IMR-90 (cell line): ENCODE results near the gene NFATC1. TPM values are rescaled to one million over a fixed set of nuclear protein-coding genes. Genes with fewer than 3 reads are reported as not detected.

Experiments
- ATAC-seq: fragments of 200-7000 bp; cut with Tn5 transposase; 2 replicates; pipeline ENCODE4 v1.9.1; 2020; ENCODE audit warnings: low read depth, mild to moderate bottlenecking, moderate library complexity
- BruUV-seq: library from RNA; stranded (reverse); fragments of 400-500 nt; replicated peaks from 2 replicates; lab custom pipeline; 2021; lab: Mats Ljungman, UMichigan
- CTCF ChIA-PET: fragments of 300-600 bp; formaldehyde crosslinking; extraction: SDS; loops from one replicate; lab custom pipeline; 2021; ENCODE audit warnings: antibody characterized with exemption; lab: Yijun Ruan, JAX
- POLR2A ChIA-PET: fragments of 300-600 bp; sonication (Branson Sonifier 250); formaldehyde crosslinking; loops from one replicate; lab custom pipeline; 2022; ENCODE audit warnings: antibody characterized with exemption; ENCODE audit not compliant: unreplicated experiment; lab: Charles Lee
- DNase-seq: peaks from one replicate; pipeline ENCODE4 v3.0.0; 2013
- H2AFZ ChIP-seq: replicated peaks from 2 replicates; pipeline ENCODE3; 2013; ENCODE audit warnings: low read length, mild to moderate bottlenecking; ENCODE audit not compliant: poor library complexity
- H2AK5ac ChIP-seq: 2 replicates; pipeline ENCODE4 v1.6.1; 2013; ENCODE audit warnings: low read depth, low read length, inconsistent platforms
- H2AK9ac ChIP-seq: replicated peaks from 2 replicates; pipeline ENCODE3; 2013; ENCODE audit warnings: mild to moderate bottlenecking, low read depth, low read length, moderate library complexity; ENCODE audit not compliant: poor library complexity
- H2BK120ac ChIP-seq: 2 replicates; pipeline ENCODE4 v1.6.1; 2013; ENCODE audit warnings: low read depth, low read length, inconsistent platforms
- H2BK15ac ChIP-seq: 3 replicates; pipeline ENCODE4 v1.6.1; 2013; ENCODE audit warnings: low read depth, low read length, inconsistent platforms
- H2BK20ac ChIP-seq: 2 replicates; pipeline ENCODE4 v1.6.1; 2013; ENCODE audit warnings: low read depth, mild to moderate bottlenecking, inconsistent platforms, low read length, moderate library complexity
- H2BK5ac ChIP-seq: 2 replicates; pipeline ENCODE4 v1.6.1; 2013; ENCODE audit warnings: mild to moderate bottlenecking, low read depth, low read length, inconsistent platforms; ENCODE audit not compliant: poor library complexity, severe bottlenecking
- H3K14ac ChIP-seq: replicated peaks from 2 replicates; pipeline ENCODE4 v1.6.1; 2013; ENCODE audit warnings: low read depth, low read length, inconsistent platforms
- H3K18ac ChIP-seq: 2 replicates; pipeline ENCODE4 v1.6.1; 2013; ENCODE audit warnings: low read depth, low read length, control low read depth
- H3K23ac ChIP-seq: 2 replicates; pipeline ENCODE4 v1.6.1; 2013; ENCODE audit warnings: low read depth, low read length, inconsistent platforms
- H3K27ac ChIP-seq: 2 replicates; pipeline ENCODE4 v1.5.1; 2013; ENCODE audit warnings: mild to moderate bottlenecking, control low read depth, low read length; ENCODE audit not compliant: insufficient read depth
- H3K27me3 ChIP-seq: 2 replicates; pipeline ENCODE4 v1.6.1; 2013; ENCODE audit warnings: low read length; ENCODE audit not compliant: control insufficient read depth, insufficient read depth
- H3K36me3 ChIP-seq: 2 replicates; pipeline ENCODE4 v1.6.1; 2013; ENCODE audit warnings: low read length, mixed read lengths; ENCODE audit not compliant: control insufficient read depth, insufficient read depth
- H3K4ac ChIP-seq: 2 replicates; pipeline ENCODE4 v1.6.1; 2013; ENCODE audit warnings: low read depth, low read length, inconsistent platforms
- H3K4me1 ChIP-seq: 2 replicates; pipeline ENCODE4 v1.6.1; 2013; ENCODE audit warnings: low read length, mixed read lengths; ENCODE audit not compliant: control insufficient read depth, insufficient read depth
- H3K4me2 ChIP-seq: 2 replicates; pipeline ENCODE4 v1.6.1; 2013; ENCODE audit warnings: low read depth, mild to moderate bottlenecking, control low read depth, low read length, moderate library complexity
- H3K4me3 ChIP-seq: 2 replicates; pipeline ENCODE4 v1.5.1; 2013; ENCODE audit warnings: low read depth, mild to moderate bottlenecking, control low read depth, low read length, moderate library complexity; ENCODE audit not compliant: insufficient read depth
- H3K56ac ChIP-seq: 2 replicates; pipeline ENCODE4 v1.6.1; 2013; ENCODE audit warnings: low read length, inconsistent platforms; ENCODE audit not compliant: insufficient read depth; ENCODE audit errors: extremely low read depth
- H3K79me1 ChIP-seq, 2 experiments: 2 replicates each; pipeline ENCODE4 v1.6.1; 2013; ENCODE audit warnings: low read length in 2 of 2, inconsistent platforms in 1 of 2, low read depth in 1 of 2
- H3K9ac ChIP-seq: 2 replicates; pipeline ENCODE4 v1.6.1; 2013; ENCODE audit warnings: low read depth, low read length, control low read depth
- H3K9me1 ChIP-seq: 2 replicates; pipeline ENCODE4 v1.6.1; 2013; ENCODE audit warnings: low read length, inconsistent platforms; ENCODE audit not compliant: insufficient read depth
- H3K9me3 ChIP-seq: 2 replicates; pipeline ENCODE4 v1.6.1; 2013; ENCODE audit warnings: low read length; ENCODE audit not compliant: control insufficient read depth, insufficient read depth
- H4K20me1 ChIP-seq: 2 replicates; pipeline ENCODE4 v1.6.1; 2013; ENCODE audit warnings: low read length, inconsistent platforms; ENCODE audit not compliant: insufficient read depth
- H4K5ac ChIP-seq: 2 replicates; pipeline ENCODE4 v1.6.1; 2013; ENCODE audit warnings: mild to moderate bottlenecking, low read depth, low read length, control low read depth
- H4K8ac ChIP-seq, 2 experiments: 2 replicates each; pipeline ENCODE4 v1.6.1; 2013; ENCODE audit warnings: low read depth in 2 of 2, low read length in 2 of 2, control low read depth in 1 of 2, inconsistent platforms in 1 of 2
- H4K91ac ChIP-seq: 2 replicates; pipeline ENCODE4 v1.6.1; 2013; ENCODE audit warnings: low read depth, low read length, inconsistent platforms; ENCODE audit not compliant: insufficient read depth
- CTCF ChIP-seq: conservative IDR thresholded peaks from 2 replicates; pipeline ENCODE4 v1.5.1; 2012; ENCODE audit warnings: mild to moderate bottlenecking, low read depth, low read length, improper control_type of control experiment
- MAFK ChIP-seq: IDR thresholded peaks from 2 replicates; pipeline ENCODE4 v1.6.1; 2012; ENCODE audit warnings: low read depth, low read length, improper control_type of control experiment
- NFE2L2 ChIP-seq: fragments of 150-350 bp; IDR thresholded peaks from 2 replicates; pipeline ENCODE4 v1.6.1; 2016; ENCODE audit warnings: low read depth, mild to moderate bottlenecking, low read length
- POLR2A ChIP-seq: IDR thresholded peaks from 2 replicates; pipeline ENCODE4 v1.6.1; 2012; ENCODE audit warnings: mild to moderate bottlenecking, low read depth, low read length
- WGBS, 2 experiments: methylation state at CpG; one replicate each; pipeline versions ENCODE4 v1.1.5 to v1.1.7; 2013; ENCODE audit warnings: missing lambda C conversion rate in 2 of 2; ENCODE audit not compliant: insufficient read length in 1 of 2; ENCODE audit errors: extremely low coverage in 2 of 2; 5-methylcytosine and 5-hydroxymethylcytosine counted together
- dilution Hi-C: fragments of 300-500 bp; cut with HindIII; formaldehyde crosslinking; loops from one replicate; pipeline ENCODE4 v1.14.3; 2018; ENCODE audit warnings: low sequenced_read_pairs; ENCODE audit not compliant: unreplicated experiment
- in situ Hi-C: fragments of 300-500 bp; cut with MboI; formaldehyde crosslinking; loops from 3 replicates; pipeline ENCODE4 v1.14.3; 2019; ENCODE audit warnings: low sequenced_read_pairs, inconsistent platforms, mixed read lengths
- intact Hi-C: fragments of 100-400 bp; cut with micrococcal nuclease; formaldehyde crosslinking; loops from 2 replicates; pipeline ENCODE4 v1.10.0; 2022
- polyA plus RNA-seq, 3 experiments: library from polyadenylated mRNA; depleted of rRNA; stranded (reverse); fragments of >200 nt; gene quantifications; 2 replicates each; pipeline ENCODE4 v1.2.3, GENCODE V29; 2012; ENCODE audit warnings: low replicate concordance in 1 of 3
- total RNA-seq: library from RNA; depleted of rRNA; stranded (reverse); fragments of >200 nt; gene quantifications from 2 replicates; pipeline ENCODE4 v1.2.3, GENCODE V29; 2012

The NFATC1 gene
- total and polyA plus RNA-seq, 2 of the 4 experiments (the other 2 are of a cell fraction): 0.36 to 1.8 TPM

GRCh38 chr18:79548077-79548450, 152.3 kb downstream of the NFATC1 start:
- BruUV-seq: no TSS peak
- ChIA-PET POLR2A (no interaction called here), CTCF (no interaction called here)
- H4K8ac ChIP-seq: no peak overlapping the region
- no peaks in the 10 kb centered on the region for H3K9me1 ChIP-seq
- no peak overlapping the region for H3K4me3 ChIP-seq
- H3K79me1 ChIP-seq: no peaks in the 10 kb centered on the region
- H3K14ac ChIP-seq: no peak overlapping the region
- WGBS, 2 experiments: 87% methylated on average over 16 of the region's 25 CpGs; no CpG with 5 or more reads in 1 of the 2 experiments
- no peak overlapping the region for H3K18ac ChIP-seq
- no peak overlapping the region for H2BK20ac ChIP-seq
- no peaks in the 10 kb centered on the region for H3K4me1 ChIP-seq
- no peak overlapping the region for H3K4ac ChIP-seq
- TF ChIP-seq CTCF (no peak), MAFK (no peak), NFE2L2 (no peak), POLR2A (no peak)
- H3K56ac ChIP-seq: no peak overlapping the region
- no peak overlapping the region for H2BK120ac ChIP-seq
- H3K27me3 ChIP-seq: peaks cover 17% of the 10 kb centered on the region
- dilution Hi-C loops (no loop called here), intact Hi-C loops (no loop called here), in situ Hi-C loops (no loop called here)
- no peak overlapping the region for H4K91ac ChIP-seq
- no peak overlapping the region for H2AFZ ChIP-seq
- H2BK15ac ChIP-seq: no peak overlapping the region
- no peak overlapping the region for H3K9ac ChIP-seq
- H3K36me3 ChIP-seq: no peaks in the 10 kb centered on the region
- no peak for ATAC-seq
- no peak overlapping the region for H3K27ac ChIP-seq
- H4K5ac ChIP-seq: no peak overlapping the region
- no peak for DNase-seq
- H3K4me2 ChIP-seq: no peak overlapping the region
- no peak overlapping the region for H2AK9ac ChIP-seq
- no peaks in the 10 kb centered on the region for H4K20me1 ChIP-seq
- no peak overlapping the region for H3K23ac ChIP-seq
- H2AK5ac ChIP-seq: no peak overlapping the region
- H2BK5ac ChIP-seq: no peak overlapping the region
- no peaks in the 10 kb centered on the region for H3K9me3 ChIP-seq
